Dendritic cell treated with granulocyte-macrophage colony-stimulating factor and Interleukin-4, amounts not matched to agents 40 ng/mL and 50 ng/mL, for 4 days (primary cell): Measurements from ENCODE around the gene PPFIA4.

Experiments used
- H3K27ac Mint-ChIP-seq: one replicate; pipeline ENCODE4 v1.8.0; 2022; ENCODE audit warnings: mild to moderate bottlenecking, mixed read lengths
- H3K27me3 Mint-ChIP-seq: one replicate; pipeline ENCODE4 v1.8.0; 2022; ENCODE audit warnings: mild to moderate bottlenecking, mixed read lengths
- H3K36me3 Mint-ChIP-seq: one replicate; pipeline ENCODE4 v1.8.0; 2022; ENCODE audit warnings: low read depth, mixed read lengths
- H3K4me1 Mint-ChIP-seq: one replicate; pipeline ENCODE4 v1.8.0; 2022; ENCODE audit warnings: low read depth, mixed read lengths
- H3K4me3 Mint-ChIP-seq: one replicate; pipeline ENCODE4 v1.8.0; 2022; ENCODE audit warnings: mild to moderate bottlenecking, moderate library complexity, mixed read lengths
- H3K9me3 Mint-ChIP-seq: one replicate; pipeline ENCODE4 v1.8.0; 2022; ENCODE audit warnings: mixed read lengths
- intact Hi-C: fragments of 100-400 bp; cut with micrococcal nuclease; formaldehyde crosslinking; loops from one replicate; pipeline ENCODE4 v1.15.0; 2022

Gene PPFIA4

DNA sequence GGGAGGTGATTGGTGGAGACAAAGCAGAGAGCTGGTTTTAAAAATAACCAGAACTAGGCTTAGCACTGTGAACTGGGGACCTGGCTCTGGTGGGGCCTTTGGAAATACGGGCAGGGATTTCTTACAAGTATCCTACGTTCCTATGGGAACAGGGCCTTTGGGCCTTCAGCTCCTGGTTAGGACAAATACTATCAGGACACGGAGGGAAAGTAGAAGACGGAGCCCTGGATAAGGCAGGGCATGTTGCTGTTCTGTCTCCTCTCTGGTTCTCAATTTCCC is 64.8 kb downstream of the PPFIA4 start:
- Mint-ChIP-seq H3K27me3 (peaks cover 35% of the 10 kb centered on the region), H3K36me3 (no peaks in the 10 kb centered on the region), H3K4me3 (no peak overlapping the region), H3K27ac (no peak overlapping the region), H3K4me1 (peaks cover 13% of the 10 kb centered on the region), H3K9me3 (peaks cover 22% of the 10 kb centered on the region)
- intact Hi-C loops: no loop called here

DNA sequence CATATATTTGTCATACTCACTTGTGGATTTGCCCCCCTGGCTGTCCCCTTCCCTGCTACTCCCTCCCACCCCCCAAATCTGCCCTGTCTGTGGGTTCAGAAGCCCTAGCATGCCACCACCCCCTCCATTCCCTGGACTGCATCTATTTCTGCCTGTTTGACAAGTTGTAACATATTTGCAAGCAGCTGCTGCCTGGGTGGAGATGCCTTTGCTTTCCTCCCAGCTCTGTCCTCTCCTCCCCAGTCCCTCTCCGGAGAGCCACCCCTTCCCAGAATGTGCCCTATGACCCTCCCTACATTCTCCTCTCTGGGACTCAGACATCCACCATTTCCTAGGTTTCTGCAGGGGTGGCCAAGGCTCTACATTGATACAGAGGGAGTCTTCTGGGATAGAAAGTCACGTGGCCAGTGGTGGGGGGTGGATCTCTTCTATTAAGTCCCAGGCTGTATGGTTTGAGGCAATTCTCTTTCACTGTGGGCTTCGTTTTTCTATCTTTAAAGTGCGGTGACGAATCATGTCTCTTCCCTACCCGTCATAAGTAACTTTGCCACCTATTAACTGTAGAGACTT is 65.6 kb downstream of the PPFIA4 start:
- peaks cover 35% of the 10 kb centered on the region for H3K27me3 Mint-ChIP-seq
- intact Hi-C loops: no loop called here
- H3K36me3 Mint-ChIP-seq: no peaks in the 10 kb centered on the region

DNA sequence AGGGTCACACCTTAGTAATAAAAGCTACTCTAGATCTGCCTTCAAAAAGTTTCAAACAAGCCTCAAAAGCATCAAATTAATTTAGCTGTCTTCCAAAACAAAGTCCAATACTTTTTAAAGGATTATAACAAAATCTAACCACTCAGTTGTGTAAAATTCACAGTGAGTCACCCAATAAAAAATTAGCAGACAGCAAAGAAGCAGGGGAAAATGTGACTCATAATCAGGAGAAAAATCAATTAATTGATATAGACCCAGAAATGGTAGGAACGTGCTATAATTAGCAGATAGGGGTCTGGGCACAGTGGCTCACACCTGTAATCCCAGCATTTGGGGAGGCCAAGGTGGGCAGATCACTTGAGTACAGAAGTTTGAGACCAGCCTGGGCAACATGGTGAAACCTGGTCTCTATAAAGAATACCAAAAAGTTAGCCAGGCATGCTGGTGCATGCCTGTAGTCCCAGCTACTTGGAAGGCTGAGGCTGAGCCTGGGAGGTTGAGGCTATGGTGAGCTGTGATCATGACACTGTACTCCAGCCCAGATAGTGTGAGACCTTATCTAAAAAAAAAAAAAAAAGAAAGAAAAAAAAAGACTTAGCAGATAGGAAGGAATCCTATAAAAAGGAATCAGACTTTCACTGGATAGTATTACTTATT is 67.6 kb downstream of the PPFIA4 start:
- peaks cover 34% of the 10 kb centered on the region for H3K27me3 Mint-ChIP-seq
- no peak overlapping the region for H3K27ac Mint-ChIP-seq
- no peak overlapping the region for H3K4me3 Mint-ChIP-seq
- peaks cover 22% of the 10 kb centered on the region for H3K9me3 Mint-ChIP-seq
- intact Hi-C loops: no loop called here
- no peaks in the 10 kb centered on the region for H3K36me3 Mint-ChIP-seq
- H3K4me1 Mint-ChIP-seq: peaks cover 7% of the 10 kb centered on the region

More for the DNA sequence above, 65.6 kb downstream of the PPFIA4 start:
- no peak overlapping the region for H3K4me3 Mint-ChIP-seq
- peaks cover 22% of the 10 kb centered on the region for H3K9me3 Mint-ChIP-seq
- peaks cover 13% of the 10 kb centered on the region for H3K4me1 Mint-ChIP-seq
- H3K27ac Mint-ChIP-seq: no peak overlapping the region

GRCh38 chr1:203095061-203095690 is 68.9 kb downstream of the PPFIA4 start:
- Mint-ChIP-seq H3K27me3 (peaks cover 31% of the 10 kb centered on the region), H3K36me3 (no peaks in the 10 kb centered on the region), H3K4me1 (peaks cover 7% of the 10 kb centered on the region), H3K27ac (no peak overlapping the region), H3K4me3 (no peak overlapping the region), H3K9me3 (peaks cover 22% of the 10 kb centered on the region)
- intact Hi-C loops: no loop called here

- intact Hi-C loops: no loop called here
- H3K9me3 Mint-ChIP-seq: peaks cover 22% of the 10 kb centered on the region
- H3K27me3 Mint-ChIP-seq: peaks cover 25% of the 10 kb centered on the region
- no peaks in the 10 kb centered on the region for H3K36me3 Mint-ChIP-seq
- no peak overlapping the region for H3K27ac Mint-ChIP-seq
- H3K4me1 Mint-ChIP-seq: peaks cover 9% of the 10 kb centered on the region
- H3K4me3 Mint-ChIP-seq: no peak overlapping the region
These were observed 70.3 kb downstream of the PPFIA4 start for GRCh38 chr1:203096566-203096965.

DNA sequence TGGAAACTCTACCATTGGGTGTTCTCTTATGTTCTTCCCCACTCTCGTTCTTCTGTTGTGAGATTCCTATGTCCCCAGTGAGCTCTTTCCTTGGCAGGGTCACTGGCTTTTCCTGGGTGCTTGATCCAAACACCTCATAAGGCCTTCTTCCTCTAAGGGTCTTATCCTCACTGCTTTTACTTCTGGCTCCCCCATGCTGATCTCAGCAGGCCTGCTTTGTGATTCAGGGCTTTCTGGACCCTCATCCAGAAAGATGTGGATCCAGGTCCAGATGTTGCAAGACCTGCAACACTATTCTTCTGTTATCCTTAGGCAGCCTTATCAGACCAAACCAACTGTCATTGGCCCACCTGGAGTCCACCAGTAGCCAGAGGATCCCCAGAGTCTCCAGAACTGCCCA is 70.7 kb downstream of the PPFIA4 start:
- no peak overlapping the region for H3K4me3 Mint-ChIP-seq
- H3K27me3 Mint-ChIP-seq: peaks cover 21% of the 10 kb centered on the region
- H3K27ac Mint-ChIP-seq: no peak overlapping the region
- intact Hi-C loops: no loop called here
- peaks cover 22% of the 10 kb centered on the region for H3K9me3 Mint-ChIP-seq
- H3K36me3 Mint-ChIP-seq: no peaks in the 10 kb centered on the region
- H3K4me1 Mint-ChIP-seq: peaks cover 14% of the 10 kb centered on the region

- intact Hi-C loops: no loop called here
- H3K36me3 Mint-ChIP-seq: no peaks in the 10 kb centered on the region
- peaks cover 22% of the 10 kb centered on the region for H3K9me3 Mint-ChIP-seq
- H3K4me3 Mint-ChIP-seq: no peak overlapping the region
- no peak overlapping the region for H3K27ac Mint-ChIP-seq
- peaks cover 28% of the 10 kb centered on the region for H3K4me1 Mint-ChIP-seq
- peaks cover 14% of the 10 kb centered on the region for H3K27me3 Mint-ChIP-seq
These were observed 72.2 kb downstream of the PPFIA4 start for GRCh38 chr1:203098445-203098844.

DNA sequence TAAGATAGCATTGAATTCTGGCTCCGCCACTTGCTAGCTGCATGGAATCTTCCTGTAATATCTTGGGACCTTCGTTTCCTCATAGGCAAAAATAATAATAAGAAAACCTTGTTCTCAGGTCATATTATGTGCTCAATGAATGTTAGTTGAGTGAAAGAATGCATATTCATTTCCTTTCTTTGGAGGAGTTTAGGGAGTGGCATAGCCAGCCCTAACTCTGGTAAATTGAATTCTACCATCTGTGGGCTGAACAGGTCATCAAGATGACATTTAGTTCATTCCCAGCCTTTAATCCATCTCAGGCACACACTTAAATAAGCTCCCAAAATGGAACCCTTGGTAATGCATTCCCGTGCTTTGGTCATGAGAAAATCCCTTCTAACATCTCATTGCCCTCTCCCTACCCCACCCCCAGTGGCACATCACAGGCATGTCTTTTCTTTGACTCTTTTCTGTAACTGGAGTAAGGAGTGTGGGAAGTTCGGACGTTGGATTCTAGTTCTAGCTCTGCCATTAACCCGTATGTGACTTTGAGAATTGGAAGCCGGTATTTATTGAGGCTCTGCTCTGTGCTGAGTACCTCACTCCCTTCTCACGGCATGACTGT is 72.7 kb downstream of the PPFIA4 start:
- H3K4me3 Mint-ChIP-seq: no peak overlapping the region
- intact Hi-C loops: no loop called here
- H3K27me3 Mint-ChIP-seq: peaks cover 14% of the 10 kb centered on the region
- no peaks in the 10 kb centered on the region for H3K36me3 Mint-ChIP-seq
- H3K4me1 Mint-ChIP-seq: peaks cover 29% of the 10 kb centered on the region
- peaks cover 21% of the 10 kb centered on the region for H3K9me3 Mint-ChIP-seq
- H3K27ac Mint-ChIP-seq: no peak overlapping the region

DNA sequence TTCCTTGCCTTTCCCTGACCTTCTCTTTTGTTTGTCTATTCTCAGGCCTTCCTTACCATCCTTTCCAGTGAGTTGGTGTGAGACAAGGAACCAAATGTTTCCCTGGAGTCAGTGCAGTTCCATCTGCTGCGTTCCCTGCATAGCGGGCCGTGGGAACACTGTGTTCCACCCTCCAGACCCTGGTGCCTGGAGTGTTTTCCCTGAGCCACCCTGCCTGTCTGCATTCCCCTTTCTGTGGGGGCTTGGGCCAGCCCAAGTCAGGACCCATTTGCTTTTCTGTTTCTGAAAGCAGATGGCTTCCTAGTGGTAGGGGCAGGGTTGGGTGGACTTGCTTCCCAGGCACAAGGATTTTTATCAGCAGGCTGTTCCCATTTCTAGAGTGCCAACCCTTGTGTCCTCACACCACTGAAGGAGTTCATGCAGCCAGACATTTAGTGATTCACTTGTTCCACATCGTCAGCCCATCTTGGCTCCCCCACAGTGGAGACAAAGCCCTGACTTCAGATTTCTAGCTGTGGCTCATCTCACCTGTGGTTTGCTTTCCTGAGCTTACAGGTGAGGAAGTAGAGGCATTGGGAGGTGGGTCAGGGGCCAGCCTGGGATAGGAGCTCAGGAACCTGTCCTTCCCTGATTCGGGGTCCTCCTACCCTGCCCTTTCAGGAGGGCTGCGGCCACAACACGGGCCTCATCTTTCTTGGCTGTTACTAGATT is 73.7 kb downstream of the PPFIA4 start:
- no peak overlapping the region for H3K4me3 Mint-ChIP-seq
- H3K9me3 Mint-ChIP-seq: peaks cover 15% of the 10 kb centered on the region
- H3K36me3 Mint-ChIP-seq: no peaks in the 10 kb centered on the region
- H3K27ac Mint-ChIP-seq: no peak overlapping the region
- H3K4me1 Mint-ChIP-seq: peaks cover 29% of the 10 kb centered on the region
- intact Hi-C loops: no loop called here
- peaks cover 12% of the 10 kb centered on the region for H3K27me3 Mint-ChIP-seq

DNA sequence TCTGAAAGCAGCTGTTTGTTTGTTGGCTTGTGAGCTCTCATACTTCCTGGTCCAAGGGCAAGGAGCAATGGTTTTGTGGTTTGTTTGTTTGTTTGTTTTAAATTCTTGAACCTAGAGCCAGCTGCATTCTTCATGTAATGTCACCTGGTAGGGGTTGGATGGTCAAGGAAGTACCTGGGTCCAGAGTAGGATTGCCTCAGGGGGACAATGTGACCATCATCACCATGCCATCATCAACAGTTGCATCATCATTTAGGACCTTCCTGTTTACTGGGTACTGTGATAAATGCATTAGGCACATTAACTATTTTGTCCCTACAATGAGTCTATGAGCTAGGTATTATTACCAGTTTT is 74.2 kb downstream of the PPFIA4 start:
- H3K9me3 Mint-ChIP-seq: peaks cover 15% of the 10 kb centered on the region
- H3K4me1 Mint-ChIP-seq: peaks cover 29% of the 10 kb centered on the region
- intact Hi-C loops: no loop called here
- H3K27me3 Mint-ChIP-seq: peaks cover 8% of the 10 kb centered on the region
- no peaks in the 10 kb centered on the region for H3K36me3 Mint-ChIP-seq
- H3K4me3 Mint-ChIP-seq: no peak overlapping the region
- H3K27ac Mint-ChIP-seq: no peak overlapping the region

DNA sequence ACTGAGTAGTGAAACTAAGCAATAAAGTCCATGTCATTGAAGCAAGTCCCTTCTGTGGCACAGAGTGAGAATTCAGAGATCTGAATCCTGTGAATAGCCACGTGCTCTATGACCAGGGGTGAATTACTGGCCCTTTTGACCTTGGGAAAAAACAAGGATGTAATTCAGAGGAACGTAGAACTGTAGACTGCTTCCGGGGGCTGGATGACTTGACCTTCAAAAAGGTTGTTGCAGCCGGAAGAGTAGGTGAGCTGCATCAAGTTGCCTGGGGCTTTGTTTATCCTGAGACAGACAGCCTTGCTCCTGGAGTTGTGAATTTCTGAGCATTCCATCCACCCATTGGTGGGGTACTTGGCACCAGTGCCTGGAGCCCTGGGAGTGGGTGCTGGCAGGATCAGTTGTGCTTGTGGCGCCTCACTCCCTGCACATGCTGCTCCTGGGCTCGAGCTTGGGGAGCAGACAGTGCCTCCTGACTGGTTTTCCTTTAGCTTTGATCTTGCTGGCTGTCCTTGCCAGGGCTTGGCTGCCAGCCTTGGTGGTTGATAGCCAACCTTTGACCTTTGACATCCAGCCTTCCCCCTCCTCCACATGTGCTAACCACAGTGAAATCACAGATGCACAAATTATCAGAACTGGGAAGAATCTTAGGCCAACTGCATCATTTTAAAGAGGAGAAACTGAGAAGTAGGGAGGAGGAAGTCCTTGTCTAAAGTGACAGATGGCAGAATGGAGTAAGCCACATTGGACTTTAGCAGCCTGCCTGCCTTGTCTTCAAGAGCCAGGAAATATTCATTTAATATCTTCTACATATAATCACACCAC is 75.7 kb downstream of the PPFIA4 start:
- Mint-ChIP-seq H3K4me3 (no peak overlapping the region), H3K9me3 (peaks cover 15% of the 10 kb centered on the region), H3K27me3 (peaks cover 7% of the 10 kb centered on the region), H3K36me3 (no peaks in the 10 kb centered on the region), H3K27ac (peak overlapping the region; percentile 12), H3K4me1 (peaks cover 29% of the 10 kb centered on the region)
- intact Hi-C loops: no loop called here

DNA sequence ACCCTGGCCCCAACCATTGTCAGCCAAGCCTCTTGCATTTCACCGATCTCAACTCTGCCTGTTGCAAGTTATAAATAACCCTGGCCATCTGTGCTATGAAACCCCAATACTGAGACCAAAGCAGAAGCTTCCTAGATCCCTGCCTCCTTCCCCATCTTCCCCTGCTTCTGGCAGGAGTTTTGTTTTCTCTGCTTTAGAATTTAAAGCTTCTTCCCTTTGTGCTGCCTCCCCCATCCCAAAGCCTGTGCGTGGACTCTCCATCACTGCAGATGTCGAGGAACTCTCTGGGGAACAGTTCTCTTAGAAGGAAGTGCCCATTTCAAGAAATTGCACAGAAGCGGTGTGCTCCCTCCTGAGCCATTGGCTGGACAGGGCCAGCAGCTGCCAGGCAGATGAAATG is 76.9 kb downstream of the PPFIA4 start:
- Mint-ChIP-seq H3K4me1 (peaks cover 29% of the 10 kb centered on the region), H3K4me3 (no peak overlapping the region), H3K36me3 (no peaks in the 10 kb centered on the region), H3K27me3 (peaks cover 15% of the 10 kb centered on the region), H3K27ac (no peak overlapping the region), H3K9me3 (peaks cover 15% of the 10 kb centered on the region)
- intact Hi-C loops: no loop called here

DNA sequence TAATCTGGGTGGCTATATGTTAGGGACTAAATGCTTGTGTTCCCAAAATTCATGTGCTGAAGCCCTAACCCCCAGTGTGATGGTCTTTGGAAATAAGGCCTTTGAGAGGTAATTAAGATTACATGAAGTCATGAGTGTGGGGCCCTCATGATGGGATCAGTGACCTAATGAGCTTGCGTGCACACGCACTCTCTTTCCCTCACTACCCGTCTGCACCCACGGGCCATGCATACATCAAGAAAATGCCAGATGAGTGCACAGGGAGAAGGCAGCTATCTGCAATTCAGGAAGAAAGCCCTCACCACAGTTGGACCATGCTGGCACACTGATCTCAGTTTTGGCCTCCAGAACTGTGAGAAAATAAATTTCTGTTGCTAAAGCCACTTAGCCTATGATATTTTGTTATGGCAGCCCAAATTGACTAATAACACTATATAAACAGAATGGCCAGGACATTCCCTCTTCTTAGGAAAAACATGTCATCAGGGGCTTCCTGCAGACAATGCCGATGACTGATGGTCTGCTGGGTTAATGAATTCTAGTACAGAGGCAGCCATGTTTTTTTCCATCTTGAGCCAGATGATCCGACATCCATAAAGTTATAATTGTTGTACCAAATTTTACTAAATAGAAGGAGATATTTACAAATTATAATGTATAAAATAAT is 77.7 kb downstream of the PPFIA4 start:
- intact Hi-C loops: no loop called here
- peaks cover 15% of the 10 kb centered on the region for H3K27me3 Mint-ChIP-seq
- peaks cover 15% of the 10 kb centered on the region for H3K9me3 Mint-ChIP-seq
- peaks cover 29% of the 10 kb centered on the region for H3K4me1 Mint-ChIP-seq
- no peak overlapping the region for H3K27ac Mint-ChIP-seq
- H3K4me3 Mint-ChIP-seq: no peak overlapping the region
- no peaks in the 10 kb centered on the region for H3K36me3 Mint-ChIP-seq
